Lower leg skin (tissue), 4 donors: ENCODE measurements around the gene LAIR1. TPM values are rescaled to one million over a fixed set of nuclear protein-coding genes. Genes with fewer than 3 reads are reported as not detected.

ENCODE experiments used
- DNase-seq, 2 donors: peaks; one replicate each; pipeline ENCODE4 v3.0.0-alpha.2; 2019; ENCODE audit warnings: low spot score in 2 of 2
- H3K4me3 ChIP-seq: fragments of 200-600 bp; sonication (generic); 2 replicates; pipeline ENCODE4 v1.5.1; 2017; ENCODE audit warnings: mild to moderate bottlenecking, low read depth; ENCODE audit not compliant: poor library complexity, severe bottlenecking
- POLR2A ChIP-seq, 2 donors: fragments of 450-650 bp; IDR thresholded peaks; one replicate each; pipeline ENCODE4 v1.6.1; 2016 to 2017; ENCODE audit warnings: antibody characterized with exemption in 2 of 2, mild to moderate bottlenecking in 1 of 2, moderate library complexity in 1 of 2
- WGBS, 2 donors: methylation state at CpG; one replicate each; pipeline ENCODE4 v1.1.5; 2018; 5-methylcytosine and 5-hydroxymethylcytosine counted together
- intact Hi-C: fragments of 100-400 bp; cut with DNase I; formaldehyde crosslinking; loops from one replicate; pipeline ENCODE4 v1.15.0; 2023; ENCODE audit warnings: low total_unique reads
- total RNA-seq, 4 donors: library from RNA; depleted of rRNA; stranded (reverse); fragments of >200 nt; gene quantifications; one replicate each; pipeline ENCODE4 v1.1.0, GENCODE V29; 2016
- TF ChIP-seq, protein P1 (sequence below), 3 donors: fragments of 450-650 bp; IDR thresholded peaks; one replicate each; pipeline ENCODE4 v1.5.1; 2016; ENCODE audit warnings: antibody characterized with exemption in 3 of 3, mild to moderate bottlenecking in 3 of 3, moderate library complexity in 2 of 3

LAIR1 gene
- total RNA-seq, 4 donors from 2014 or later: 0.19 to 4.2 (median 2.0) TPM

DNA sequence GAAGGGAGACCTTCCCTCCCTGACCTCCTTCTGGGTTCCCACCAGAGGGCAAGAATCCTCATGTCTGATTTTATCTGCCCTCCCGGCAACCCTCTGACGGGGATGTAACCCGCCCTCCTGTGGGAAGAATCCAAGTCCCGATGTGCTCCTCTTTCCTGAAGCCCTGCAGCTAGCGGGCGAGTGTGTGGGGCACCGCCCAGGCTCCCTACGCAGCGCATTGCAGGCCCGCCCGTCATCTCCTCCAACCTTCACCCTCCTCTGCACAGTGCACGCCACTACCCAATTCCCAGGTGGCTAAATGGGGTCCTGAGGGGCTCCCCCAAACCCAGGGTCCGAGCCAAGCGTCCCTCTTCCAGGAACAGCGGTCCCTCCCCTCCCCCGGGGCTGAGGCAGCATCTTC, 7.3 kb downstream of the LAIR1 start:
- H3K4me3 ChIP-seq: no peak overlapping the region
- DNase-seq: no peak
- no peak for TF ChIP-seq POLR2A (IDR thresholded peaks at IDR 0.05)
- TF ChIP-seq, protein P1, sequence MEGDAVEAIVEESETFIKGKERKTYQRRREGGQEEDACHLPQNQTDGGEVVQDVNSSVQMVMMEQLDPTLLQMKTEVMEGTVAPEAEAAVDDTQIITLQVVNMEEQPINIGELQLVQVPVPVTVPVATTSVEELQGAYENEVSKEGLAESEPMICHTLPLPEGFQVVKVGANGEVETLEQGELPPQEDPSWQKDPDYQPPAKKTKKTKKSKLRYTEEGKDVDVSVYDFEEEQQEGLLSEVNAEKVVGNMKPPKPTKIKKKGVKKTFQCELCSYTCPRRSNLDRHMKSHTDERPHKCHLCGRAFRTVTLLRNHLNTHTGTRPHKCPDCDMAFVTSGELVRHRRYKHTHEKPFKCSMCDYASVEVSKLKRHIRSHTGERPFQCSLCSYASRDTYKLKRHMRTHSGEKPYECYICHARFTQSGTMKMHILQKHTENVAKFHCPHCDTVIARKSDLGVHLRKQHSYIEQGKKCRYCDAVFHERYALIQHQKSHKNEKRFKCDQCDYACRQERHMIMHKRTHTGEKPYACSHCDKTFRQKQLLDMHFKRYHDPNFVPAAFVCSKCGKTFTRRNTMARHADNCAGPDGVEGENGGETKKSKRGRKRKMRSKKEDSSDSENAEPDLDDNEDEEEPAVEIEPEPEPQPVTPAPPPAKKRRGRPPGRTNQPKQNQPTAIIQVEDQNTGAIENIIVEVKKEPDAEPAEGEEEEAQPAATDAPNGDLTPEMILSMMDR (IDR thresholded peaks at IDR 0.05): no peak
- intact Hi-C loops: no loop called here
- WGBS, 2 donors: 43 to 54% methylated on average over 16 of the region's 16 CpGs

DNA sequence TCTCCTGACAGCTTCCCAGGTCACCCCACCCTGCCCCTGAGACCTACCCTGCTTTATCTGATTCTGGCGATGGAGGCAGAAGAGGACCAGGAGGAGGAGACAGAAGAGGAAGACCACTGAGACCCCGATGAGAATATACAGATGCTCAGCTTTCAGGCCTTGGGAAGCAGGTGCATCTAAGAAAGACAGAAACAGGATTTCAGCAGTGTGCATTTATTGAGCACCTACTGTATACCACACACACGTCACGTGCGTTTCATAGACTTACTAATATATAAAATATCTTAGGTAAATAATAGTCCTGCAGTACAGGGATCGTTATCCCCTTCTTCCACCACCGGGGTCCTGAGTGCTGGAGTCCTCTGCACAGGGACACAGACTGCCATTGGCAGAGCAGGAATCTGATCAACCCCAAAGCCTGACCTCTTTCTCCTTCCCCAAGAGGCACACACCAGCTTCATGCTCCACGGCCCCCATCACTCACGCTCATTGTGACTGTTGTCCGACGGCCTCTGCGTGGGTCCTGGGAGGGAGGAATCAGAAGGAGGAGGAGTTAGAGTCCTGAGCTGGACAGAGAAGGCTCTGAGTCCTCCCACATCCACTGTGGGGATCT, 8.2 kb downstream of the LAIR1 start:
- intact Hi-C loops: no loop called here
- TF ChIP-seq POLR2A (IDR thresholded peaks at IDR 0.05): no peak
- TF ChIP-seq, protein P1 (IDR thresholded peaks at IDR 0.05): no peak
- no peak overlapping the region for H3K4me3 ChIP-seq
- WGBS, 2 donors: 83 to 84% methylated on average over 12 of the region's 12 CpGs
- no peak for DNase-seq

DNA sequence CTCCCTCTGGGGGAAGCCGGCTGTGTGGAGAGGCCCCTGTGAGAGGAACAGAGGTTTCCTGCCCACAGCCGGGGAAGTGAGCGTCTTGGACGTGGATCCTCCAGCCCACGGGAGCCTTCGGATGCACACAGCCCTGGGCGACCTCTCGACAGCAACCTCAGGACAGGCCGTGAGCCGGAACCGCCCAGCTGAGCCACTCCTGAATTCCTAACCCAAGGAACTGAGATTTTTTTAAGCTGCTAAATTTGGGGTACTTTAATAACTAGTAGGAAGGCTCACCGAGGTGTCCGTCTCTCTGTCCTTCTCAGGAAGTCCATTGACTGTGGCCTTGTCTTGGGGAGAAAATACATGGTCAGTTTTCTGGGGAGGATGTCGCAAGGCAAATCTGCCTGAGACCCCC, 9.1 kb downstream of the LAIR1 start:
- no peak overlapping the region for H3K4me3 ChIP-seq
- WGBS, 2 donors: 72 to 83% methylated on average over 14 of the region's 14 CpGs

DNA sequence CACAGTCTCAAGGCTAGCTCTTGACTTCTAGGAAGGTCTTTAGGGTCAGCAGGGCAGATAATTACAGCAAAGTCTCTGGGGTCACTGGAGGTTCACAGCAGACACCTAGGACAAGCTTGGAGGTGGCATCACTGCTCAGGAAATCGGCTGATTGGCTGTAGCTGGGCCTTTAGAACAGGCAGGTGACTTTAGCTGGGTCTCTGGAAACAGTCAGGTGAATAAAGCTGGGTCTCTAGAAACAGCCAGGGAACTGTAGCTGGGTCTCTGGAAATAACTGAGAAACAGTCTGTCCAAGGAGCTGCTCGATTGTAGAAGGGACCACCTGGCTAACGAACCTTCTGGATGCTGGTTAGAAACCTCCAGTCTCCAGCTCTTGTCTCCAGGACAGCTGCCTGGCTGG, 10.0 kb downstream of the LAIR1 start:
- no peak overlapping the region for H3K4me3 ChIP-seq
- 63 to 65% methylated on average over 3 of the region's 3 CpGs for WGBS, 2 donors
- intact Hi-C loops: no loop called here
- no peak for DNase-seq
- TF ChIP-seq, protein P1 (IDR thresholded peaks at IDR 0.05): no peak
- TF ChIP-seq POLR2A (IDR thresholded peaks at IDR 0.05): no peak

More for the DNA sequence above, 9.1 kb downstream of the LAIR1 start:
- intact Hi-C loops: no loop called here
- no peak for DNase-seq
- TF ChIP-seq POLR2A (IDR thresholded peaks at IDR 0.05): no peak
- TF ChIP-seq, protein P1 (IDR thresholded peaks at IDR 0.05): no peak

DNA sequence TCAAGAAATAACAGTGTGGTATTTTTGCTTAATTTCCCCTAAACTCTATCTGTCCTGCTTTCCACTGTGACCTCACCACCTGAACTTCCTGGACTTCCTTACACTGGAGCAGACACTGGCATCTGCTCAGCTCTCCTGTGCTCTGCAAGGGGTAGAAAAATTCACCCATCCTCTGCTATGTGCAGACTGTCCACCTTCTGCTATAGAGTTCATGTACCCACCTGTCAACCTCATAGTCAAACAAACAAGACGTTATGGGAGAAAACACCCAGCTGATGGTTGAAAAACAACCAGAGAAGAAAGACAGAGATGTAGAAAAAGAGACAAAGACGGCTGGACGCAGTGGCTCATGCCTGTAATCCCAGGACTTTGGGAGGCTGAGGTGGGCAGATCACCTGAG, 12.2 kb downstream of the LAIR1 start:
- WGBS, 2 donors: 41 to 71% methylated on average over 3 of the region's 3 CpGs
- TF ChIP-seq, protein P1 (IDR thresholded peaks at IDR 0.05): no peak
- TF ChIP-seq POLR2A (IDR thresholded peaks at IDR 0.05): no peak
- DNase-seq: no peak
- H3K4me3 ChIP-seq: no peak overlapping the region
- intact Hi-C loops: no loop called here

DNA sequence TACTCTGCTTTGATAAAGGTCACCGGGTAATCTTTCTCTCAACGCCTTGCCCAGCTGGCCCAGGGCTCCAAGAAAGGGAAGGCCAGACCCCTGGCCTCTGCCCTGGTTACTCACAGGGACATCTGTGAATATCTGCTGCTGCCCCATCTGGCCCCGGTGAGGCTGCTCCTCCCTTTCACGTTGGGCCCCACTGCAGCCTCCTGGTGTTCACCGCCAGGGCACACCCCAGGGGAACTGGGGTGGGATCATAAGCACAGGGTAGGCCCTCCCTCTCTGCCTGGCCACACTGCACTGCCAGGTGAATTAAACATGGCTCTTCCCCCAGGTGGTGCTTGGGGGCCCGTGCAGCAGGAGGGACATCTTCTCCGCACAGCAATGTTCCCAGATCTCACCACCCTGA, 12.7 kb downstream of the LAIR1 start:
- 53 to 70% methylated on average over 7 of the region's 7 CpGs for WGBS, 2 donors
- intact Hi-C loops: no loop called here
- DNase-seq: no peak
- H3K4me3 ChIP-seq: no peak overlapping the region
- no peak for TF ChIP-seq POLR2A (IDR thresholded peaks at IDR 0.05)
- TF ChIP-seq, protein P1 (IDR thresholded peaks at IDR 0.05): no peak
